Suprapubic skin (tissue), 3 donors: ENCODE data around the gene USP3.

ENCODE experiments used
- POLR2A ChIP-seq, 2 donors: fragments of 450-650 bp; IDR thresholded peaks; one replicate each; pipeline ENCODE4 v1.6.1; 2017; ENCODE audit warnings: antibody characterized with exemption in 2 of 2, mild to moderate bottlenecking in 2 of 2, moderate library complexity in 2 of 2
- TF ChIP-seq, protein P1 (sequence below), 2 donors: fragments of 200-600 bp in 1 of 2; fragments of 450-650 bp in 1 of 2; sonication (generic) in 1 of 2; IDR thresholded peaks; one replicate each; pipeline ENCODE4 v1.5.1; 2016 to 2019; ENCODE audit warnings: antibody characterized with exemption in 2 of 2, mild to moderate bottlenecking in 1 of 2, moderate library complexity in 1 of 2

DNA sequence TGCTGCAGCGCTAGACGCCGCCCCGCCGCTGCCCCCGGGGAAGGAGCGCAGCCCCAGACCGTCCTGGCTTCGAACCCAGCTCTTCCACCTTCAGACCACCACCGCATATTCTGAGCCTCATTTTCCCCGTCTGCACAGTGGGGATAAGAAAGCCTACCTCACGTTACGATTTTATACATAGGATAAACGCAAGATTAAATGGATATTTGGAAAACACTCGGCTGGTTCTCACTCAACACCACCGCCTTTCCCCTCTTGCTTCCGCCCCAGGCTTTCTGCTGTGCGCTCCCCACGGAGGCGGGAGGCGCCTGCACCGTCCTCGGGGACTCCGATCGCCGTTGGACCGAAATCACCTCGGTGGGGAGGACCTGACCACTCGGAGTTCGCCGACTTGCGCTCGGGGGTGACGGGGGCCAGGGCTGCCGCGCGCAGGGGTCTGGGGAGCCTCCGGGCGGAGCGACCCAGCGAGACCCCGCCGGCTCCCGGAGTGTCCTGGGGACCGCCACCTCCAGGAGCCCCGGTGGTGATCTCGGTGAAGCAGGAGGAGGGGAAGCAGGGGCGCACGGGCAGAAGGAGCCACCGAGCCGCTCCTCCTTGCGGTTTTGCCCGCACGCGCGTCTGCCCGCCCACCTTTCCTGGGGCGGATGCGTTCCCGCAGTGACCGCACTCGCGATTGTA, 96.8 kb downstream of the USP3 start:
- TF ChIP-seq, protein P1, sequence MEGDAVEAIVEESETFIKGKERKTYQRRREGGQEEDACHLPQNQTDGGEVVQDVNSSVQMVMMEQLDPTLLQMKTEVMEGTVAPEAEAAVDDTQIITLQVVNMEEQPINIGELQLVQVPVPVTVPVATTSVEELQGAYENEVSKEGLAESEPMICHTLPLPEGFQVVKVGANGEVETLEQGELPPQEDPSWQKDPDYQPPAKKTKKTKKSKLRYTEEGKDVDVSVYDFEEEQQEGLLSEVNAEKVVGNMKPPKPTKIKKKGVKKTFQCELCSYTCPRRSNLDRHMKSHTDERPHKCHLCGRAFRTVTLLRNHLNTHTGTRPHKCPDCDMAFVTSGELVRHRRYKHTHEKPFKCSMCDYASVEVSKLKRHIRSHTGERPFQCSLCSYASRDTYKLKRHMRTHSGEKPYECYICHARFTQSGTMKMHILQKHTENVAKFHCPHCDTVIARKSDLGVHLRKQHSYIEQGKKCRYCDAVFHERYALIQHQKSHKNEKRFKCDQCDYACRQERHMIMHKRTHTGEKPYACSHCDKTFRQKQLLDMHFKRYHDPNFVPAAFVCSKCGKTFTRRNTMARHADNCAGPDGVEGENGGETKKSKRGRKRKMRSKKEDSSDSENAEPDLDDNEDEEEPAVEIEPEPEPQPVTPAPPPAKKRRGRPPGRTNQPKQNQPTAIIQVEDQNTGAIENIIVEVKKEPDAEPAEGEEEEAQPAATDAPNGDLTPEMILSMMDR (IDR thresholded peaks at IDR 0.05), result no peak
- TF ChIP-seq POLR2A (IDR thresholded peaks at IDR 0.05), result no peak
